Measurements from ENCODE around the gene SEMA4D.

- TF ChIP-seq CTCF (conservative IDR thresholded peaks at IDR 0.05; ENCODE audit: low read depth, low read length) (no peak), EZH2 (IDR thresholded peaks at IDR 0.05; ENCODE audit: low read length, unreplicated experiment) (no peak), EZH2phosphoT487 (IDR thresholded peaks at IDR 0.05; ENCODE audit: borderline replicate concordance, low read length) (no peak)
Observed at GRCh38 chr9:89447416-89447815, 50.5 kb downstream of the SEMA4D start.
